Fibroblast of lung (primary cell): ENCODE measurements around the gene PATJ. TPM values are rescaled to one million over a fixed set of nuclear protein-coding genes. Genes with fewer than 3 reads are reported as not detected.

ENCODE experiments used
- DNase-seq, 2 donors: peaks; one replicate each; pipeline versions ENCODE4 v3.0.0 to v3.0.0-alpha.2; 2010; ENCODE audit warnings: low read depth in 2 of 2
- H2AFZ ChIP-seq: 2 replicates; pipeline ENCODE4 v1.5.1; 2012; ENCODE audit warnings: low read length, control low read depth, inconsistent platforms
- H3K27ac ChIP-seq: 2 replicates; pipeline ENCODE4 v1.5.1; 2011; ENCODE audit warnings: low read length, control low read depth; ENCODE audit not compliant: insufficient read depth
- H3K27me3 ChIP-seq: 2 replicates; pipeline ENCODE4 v1.5.1; 2011; ENCODE audit warnings: mild to moderate bottlenecking, low read length; ENCODE audit not compliant: control insufficient read depth, insufficient read depth
- H3K36me3 ChIP-seq: 2 replicates; pipeline ENCODE4 v1.5.1; 2011; ENCODE audit warnings: low read length; ENCODE audit not compliant: control insufficient read depth, insufficient read depth
- H3K4me1 ChIP-seq: 2 replicates; pipeline ENCODE4 v1.5.1; 2011; ENCODE audit warnings: low read length; ENCODE audit not compliant: control insufficient read depth, insufficient read depth; ENCODE audit errors: extremely low read depth
- H3K4me2 ChIP-seq: 2 replicates; pipeline ENCODE4 v1.5.1; 2011; ENCODE audit warnings: low read length, control low read depth; ENCODE audit not compliant: insufficient read depth; ENCODE audit errors: extremely low read depth
- H3K4me3 ChIP-seq, 4 experiments: fragments of 200-600 bp in 1 of 4; sonication (generic) in 1 of 4; replicated peaks in 1 of 4; 2 replicates each; pipeline ENCODE4 v1.5.1; 2011 to 2016; ENCODE audit warnings: low read length in 4 of 4, low read depth in 3 of 4, mild to moderate bottlenecking in 3 of 4, control low read depth in 2 of 4, inconsistent platforms in 1 of 4, mixed read lengths in 1 of 4; ENCODE audit not compliant: insufficient read depth in 1 of 4; ENCODE audit errors: control extremely low read depth in 1 of 4
- H3K79me2 ChIP-seq: 2 replicates; pipeline ENCODE4 v1.5.1; 2012; ENCODE audit warnings: mild to moderate bottlenecking, low read length, inconsistent platforms; ENCODE audit not compliant: control insufficient read depth, insufficient read depth
- H3K9ac ChIP-seq: 2 replicates; pipeline ENCODE4 v1.5.1; 2011; ENCODE audit warnings: mild to moderate bottlenecking, low read length, control low read depth; ENCODE audit not compliant: insufficient read depth
- H3K9me3 ChIP-seq: 2 replicates; pipeline ENCODE4 v1.5.1; 2012; ENCODE audit warnings: low read depth, low read length; ENCODE audit not compliant: control insufficient read depth, insufficient read depth
- H4K20me1 ChIP-seq: 2 replicates; pipeline ENCODE4 v1.5.1; 2011; ENCODE audit warnings: low read length; ENCODE audit not compliant: control insufficient read depth, insufficient read depth; ENCODE audit errors: extremely low read depth
- EZH2 ChIP-seq: IDR thresholded peaks from 2 replicates; pipeline ENCODE4 v1.5.1; 2012; ENCODE audit warnings: low read length, control low read depth, mild to moderate bottlenecking; ENCODE audit errors: missing control alignments
- polyA plus RNA-seq, 2 donors: library from polyadenylated mRNA; depleted of rRNA in 1 of 2; stranded (reverse) in 1 of 2; unstranded in 1 of 2; fragments of >200 nt; gene quantifications; 2 replicates each; pipeline ENCODE4 v1.2.1, GENCODE V29; 2011 to 2012; ENCODE audit warnings: missing spikeins in 1 of 2
- total RNA-seq: library from RNA; depleted of rRNA; stranded (reverse); fragments of >200 nt; gene quantifications from 2 replicates; pipeline ENCODE4 v1.2.1, GENCODE V29; 2014
- TF ChIP-seq, protein P1 (sequence below), 2 donors: IDR thresholded peaks in 1 of 2; conservative IDR thresholded peaks in 1 of 2; 1 replicate in 1 of 2; 2 replicates in 1 of 2; pipeline ENCODE4 v1.5.1; 2011 to 2012; ENCODE audit warnings: low read length in 2 of 2, control low read depth in 1 of 2, inconsistent platforms in 1 of 2, low read depth in 1 of 2, mild to moderate bottlenecking in 1 of 2

Gene PATJ
- total and polyA plus RNA-seq, 2 donors (not counting 1 experiment from before 2014, with no cell fraction given), result 2.5 to 12.4 TPM

DNA sequence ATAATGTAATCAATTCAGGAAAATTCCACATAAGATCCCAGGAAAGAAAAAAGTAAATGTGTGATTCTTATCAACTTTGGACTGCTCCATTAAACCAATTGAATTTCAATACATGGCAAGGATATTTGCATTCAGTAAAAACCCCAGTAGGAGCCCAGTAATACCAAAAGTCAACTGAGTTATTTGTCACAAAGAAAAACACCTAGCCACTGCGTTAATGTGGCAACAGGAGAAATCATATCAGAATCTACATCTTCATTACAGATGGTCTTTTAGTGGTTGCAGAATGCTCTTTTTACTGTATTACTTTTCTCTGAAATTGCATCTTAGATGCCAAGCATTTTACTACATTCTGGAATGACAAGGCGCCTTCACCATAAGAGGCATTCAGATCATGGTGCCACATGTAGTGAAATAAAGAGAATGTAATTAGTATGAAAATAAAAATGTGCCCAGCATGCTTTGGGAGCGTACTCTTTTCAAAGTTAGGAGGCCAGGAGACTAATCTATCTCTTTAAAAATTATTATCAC, 180.7 kb downstream of the PATJ start:
- TF ChIP-seq, protein P1, sequence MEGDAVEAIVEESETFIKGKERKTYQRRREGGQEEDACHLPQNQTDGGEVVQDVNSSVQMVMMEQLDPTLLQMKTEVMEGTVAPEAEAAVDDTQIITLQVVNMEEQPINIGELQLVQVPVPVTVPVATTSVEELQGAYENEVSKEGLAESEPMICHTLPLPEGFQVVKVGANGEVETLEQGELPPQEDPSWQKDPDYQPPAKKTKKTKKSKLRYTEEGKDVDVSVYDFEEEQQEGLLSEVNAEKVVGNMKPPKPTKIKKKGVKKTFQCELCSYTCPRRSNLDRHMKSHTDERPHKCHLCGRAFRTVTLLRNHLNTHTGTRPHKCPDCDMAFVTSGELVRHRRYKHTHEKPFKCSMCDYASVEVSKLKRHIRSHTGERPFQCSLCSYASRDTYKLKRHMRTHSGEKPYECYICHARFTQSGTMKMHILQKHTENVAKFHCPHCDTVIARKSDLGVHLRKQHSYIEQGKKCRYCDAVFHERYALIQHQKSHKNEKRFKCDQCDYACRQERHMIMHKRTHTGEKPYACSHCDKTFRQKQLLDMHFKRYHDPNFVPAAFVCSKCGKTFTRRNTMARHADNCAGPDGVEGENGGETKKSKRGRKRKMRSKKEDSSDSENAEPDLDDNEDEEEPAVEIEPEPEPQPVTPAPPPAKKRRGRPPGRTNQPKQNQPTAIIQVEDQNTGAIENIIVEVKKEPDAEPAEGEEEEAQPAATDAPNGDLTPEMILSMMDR (conservative IDR thresholded peaks at IDR 0.05 in 1 of 2, IDR thresholded peaks at IDR 0.05 in 1 of 2; ENCODE audit: low read depth in 1 of 2, low read length in 2 of 2), result no peak
- TF ChIP-seq EZH2, result no peak
- Histone ChIP-seq H3K9me3 (no peaks in the 10 kb centered on the region), H4K20me1 (no peaks in the 10 kb centered on the region), H2AFZ (no peak overlapping the region), H3K27me3 (no peaks in the 10 kb centered on the region), H3K4me2 (no peak overlapping the region), H3K4me1 (no peaks in the 10 kb centered on the region), H3K36me3 (no peaks in the 10 kb centered on the region), H3K4me3 (no peak overlapping the region), H3K9ac (no peak overlapping the region), H3K79me2 (no peaks in the 10 kb centered on the region), H3K27ac (no peak overlapping the region)
- DNase-seq, result no peak

DNA sequence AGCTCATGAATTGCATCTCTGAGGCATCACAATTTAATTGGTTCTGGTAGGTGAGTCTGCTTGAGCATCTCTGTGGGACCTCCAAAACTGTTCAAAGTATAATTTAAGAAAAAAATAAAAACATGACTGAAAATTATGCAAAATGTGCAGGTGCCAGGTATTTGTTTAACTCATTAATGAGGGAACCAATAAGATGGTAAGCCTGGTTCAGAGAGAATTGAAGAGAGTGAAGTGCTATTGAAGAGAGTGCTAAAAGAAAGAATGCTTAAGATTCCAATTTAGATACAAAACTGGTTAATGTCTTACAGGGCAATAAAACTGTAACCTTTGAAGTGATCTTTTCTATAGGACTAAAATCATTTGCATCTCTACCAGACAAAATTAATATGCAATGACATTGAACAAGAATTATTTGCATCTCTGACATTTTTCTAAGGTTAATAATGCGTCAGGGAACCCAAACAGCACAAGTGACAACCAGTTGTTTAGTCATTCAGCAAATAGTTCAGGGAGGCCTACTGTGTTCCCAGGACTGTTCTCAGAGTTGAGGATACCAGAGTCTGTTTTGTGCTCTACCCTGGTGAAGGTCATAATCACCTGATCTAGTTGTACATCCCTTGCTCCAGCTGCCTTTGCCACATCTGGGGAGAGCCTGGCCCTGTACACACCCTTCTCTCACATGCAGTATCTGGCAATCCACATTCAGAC, 183.5 kb downstream of the PATJ start:
- H3K4me1 ChIP-seq, result no peaks in the 10 kb centered on the region
- no peak for TF ChIP-seq EZH2
- TF ChIP-seq, protein P1 (conservative IDR thresholded peaks at IDR 0.05 in 1 of 2, IDR thresholded peaks at IDR 0.05 in 1 of 2; ENCODE audit: low read depth in 1 of 2, low read length in 2 of 2), result no peak
- no peaks in the 10 kb centered on the region for H3K36me3 ChIP-seq

GRCh38 chr1:61926597-61926996, 184.3 kb downstream of the PATJ start:
- no peak for TF ChIP-seq EZH2
- TF ChIP-seq, protein P1 (conservative IDR thresholded peaks at IDR 0.05 in 1 of 2, IDR thresholded peaks at IDR 0.05 in 1 of 2; ENCODE audit: low read depth in 1 of 2, low read length in 2 of 2), result no peak
- Histone ChIP-seq H4K20me1 (no peaks in the 10 kb centered on the region), H3K9me3 (no peaks in the 10 kb centered on the region), H3K27me3 (no peaks in the 10 kb centered on the region), H3K4me1 (no peaks in the 10 kb centered on the region), H3K4me3 (no peak overlapping the region), H3K4me2 (no peak overlapping the region), H2AFZ (no peak overlapping the region), H3K36me3 (no peaks in the 10 kb centered on the region), H3K79me2 (no peaks in the 10 kb centered on the region), H3K27ac (no peak overlapping the region), H3K9ac (no peak overlapping the region)
- DNase-seq, result no peak

More for the DNA sequence above, 183.5 kb downstream of the PATJ start:
- DNase-seq, result no peak
- H3K4me3 ChIP-seq, result no peak overlapping the region
- H3K9ac ChIP-seq, result no peak overlapping the region
- H3K4me2 ChIP-seq, result no peak overlapping the region
- no peaks in the 10 kb centered on the region for H3K27me3 ChIP-seq
- H3K79me2 ChIP-seq, result no peaks in the 10 kb centered on the region
- no peak overlapping the region for H3K27ac ChIP-seq
- H4K20me1 ChIP-seq, result no peaks in the 10 kb centered on the region
- H3K9me3 ChIP-seq, result no peaks in the 10 kb centered on the region
- H2AFZ ChIP-seq, result no peak overlapping the region
